ENCODE data around the gene TESK2. TPM values are rescaled to one million over a fixed set of nuclear protein-coding genes. Genes with fewer than 3 reads are reported as not detected.
"Not testable (repeated sequence)": the region's sequence is repeated elsewhere in the genome, so short reads cannot be mapped to it uniquely, and the experiment has no call there.

Gene TESK2
- polyA plus RNA-seq, 6 donors from 2014 or later = 9.0 to 20.1 (median 12.9) TPM

- Mint-ChIP-seq H3K36me3 (no peaks in the 10 kb centered on the region), H3K9me3 (no peaks in the 10 kb centered on the region), H3K4me1 (peaks cover 27 to 33% (median 28%) of the 10 kb centered on the region in 3 donors), H3K4me3 (peak overlapping the region in 1 of 8 donors; percentile 12), H3K27me3 (no peaks in the 10 kb centered on the region), H3K27ac (no peak overlapping the region)
- no peak for DNase-seq
- ATAC-seq (ENCODE audit: low read depth in 2 of 2) = no peak
Measured at GRCh38 chr1:45503462-45504360, 12.7 kb upstream of the TESK2 start.

DNA sequence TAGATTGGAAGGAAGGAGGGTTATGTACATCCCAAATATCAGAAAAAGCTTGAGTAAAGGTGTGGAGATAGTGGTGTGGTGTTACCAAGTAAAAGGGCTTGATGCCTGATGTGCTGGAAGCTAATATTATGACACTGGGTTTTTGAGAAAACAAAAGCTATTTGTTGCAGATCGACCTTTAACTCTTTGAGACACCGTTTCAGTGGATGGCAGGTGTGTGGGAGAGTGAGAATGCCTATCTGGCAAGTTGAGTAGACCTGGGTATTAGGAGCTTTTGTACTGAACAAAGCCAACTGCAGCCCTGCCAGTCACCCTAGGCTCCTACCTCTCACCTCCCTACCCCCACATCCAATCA, 10.5 kb upstream of the TESK2 start:
- ATAC-seq (ENCODE audit: low read depth in 2 of 2) (no peak), DNase-seq (no peak)
- Mint-ChIP-seq H3K4me3 (peak overlapping the region in 5 of 8 donors; percentile 1 to 97 (median 89)), H3K9me3 (no peaks in the 10 kb centered on the region), H3K36me3 (peaks cover 0 to 1% of the 10 kb centered on the region in 2 donors), H3K27ac (peak overlapping the region in 1 of 6 donors; percentile 50), H3K4me1 (peaks cover 23 to 39% (median 31%) of the 10 kb centered on the region in 3 donors), H3K27me3 (no peaks in the 10 kb centered on the region)

DNA sequence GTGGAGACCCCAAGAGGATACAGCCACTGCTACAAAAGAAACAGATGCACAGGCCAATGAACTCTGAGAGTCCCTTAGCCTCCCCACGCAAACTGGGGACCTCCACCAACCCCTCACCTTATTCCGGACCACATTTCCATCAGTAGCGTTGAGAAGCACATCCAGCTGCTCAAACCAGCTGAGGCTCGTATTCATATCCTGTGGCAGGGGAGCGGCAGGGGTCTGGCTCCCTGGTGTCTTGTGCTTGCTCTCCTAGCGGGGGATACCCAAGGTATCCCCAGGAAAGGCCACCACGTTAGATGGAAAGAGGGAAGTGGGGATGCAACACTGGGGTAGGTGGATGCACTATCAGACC, 8.4 kb upstream of the TESK2 start:
- peaks cover 0 to 15% of the 10 kb centered on the region in 2 donors for H3K36me3 Mint-ChIP-seq
- H3K4me1 Mint-ChIP-seq = peaks cover 23 to 39% (median 31%) of the 10 kb centered on the region in 3 donors
- H3K27me3 Mint-ChIP-seq = no peaks in the 10 kb centered on the region
- no peaks in the 10 kb centered on the region for H3K9me3 Mint-ChIP-seq
- peak overlapping the region; percentile 86 to 97 (median 96) for H3K4me3 Mint-ChIP-seq
- DNase-seq = no peak
- no peak for ATAC-seq (ENCODE audit: low read depth in 2 of 2)
- peak overlapping the region in 5 of 6 donors; percentile 70 to 95 (median 88) for H3K27ac Mint-ChIP-seq

DNA sequence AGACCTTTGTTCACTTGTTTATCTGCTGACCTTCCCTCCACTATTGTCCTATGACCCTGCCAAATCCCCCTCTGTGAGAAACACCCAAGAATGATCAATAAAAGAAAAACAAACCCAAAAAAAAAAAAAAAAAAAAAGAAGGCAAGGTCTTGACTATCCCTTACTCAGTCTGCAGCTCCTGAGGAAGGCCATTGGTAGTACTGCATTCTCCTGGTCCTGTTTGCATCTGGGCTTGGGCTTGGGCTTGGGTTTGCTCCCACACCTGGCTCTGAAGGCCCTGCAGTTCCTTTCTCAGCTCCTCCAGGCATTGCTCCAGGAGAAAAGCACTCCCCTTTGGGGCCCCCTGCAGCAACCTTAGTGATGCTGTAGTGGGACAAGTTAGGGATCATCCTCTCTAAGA, 7.3 kb upstream of the TESK2 start:
- H3K36me3 Mint-ChIP-seq = peaks cover 0 to 15% of the 10 kb centered on the region in 2 donors
- no peak for DNase-seq
- peak overlapping the region; percentile 23 to 97 (median 88) for H3K4me3 Mint-ChIP-seq
- no peaks in the 10 kb centered on the region for H3K9me3 Mint-ChIP-seq
- H3K27ac Mint-ChIP-seq = peak overlapping the region in 2 of 6 donors; percentile 44 to 95
- peaks cover 23 to 39% (median 31%) of the 10 kb centered on the region in 3 donors for H3K4me1 Mint-ChIP-seq
- H3K27me3 Mint-ChIP-seq = no peaks in the 10 kb centered on the region
- ATAC-seq (ENCODE audit: low read depth in 2 of 2) = no peak

DNA sequence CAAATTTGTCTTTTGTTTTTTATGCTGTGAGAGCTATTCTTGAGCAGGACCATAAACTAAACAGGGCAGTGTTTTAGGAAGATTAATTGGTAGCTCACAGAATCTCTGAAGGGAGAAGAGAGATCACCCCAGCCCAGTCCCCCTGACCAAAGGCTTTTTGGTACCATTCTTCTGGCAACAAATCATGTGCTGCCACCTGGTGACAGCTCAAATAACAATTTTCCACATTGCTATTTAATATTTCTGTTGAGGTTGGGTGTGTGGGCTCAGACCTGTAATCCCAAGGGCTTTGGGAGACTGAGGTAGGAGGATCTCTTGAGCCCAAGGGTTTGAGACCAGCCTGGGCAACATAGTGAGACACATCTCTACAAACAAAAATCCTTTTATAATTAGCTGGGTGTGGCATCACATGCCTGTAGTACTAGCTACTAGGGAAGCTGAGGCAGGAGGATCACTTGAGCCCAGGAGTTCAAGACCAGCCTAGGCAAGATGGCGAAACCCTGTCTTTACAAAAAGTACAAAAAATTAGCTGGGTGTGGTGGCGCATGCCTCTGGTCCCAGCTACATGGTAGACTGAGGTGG, 2.2 kb upstream of the TESK2 start:
- Mint-ChIP-seq H3K4me1 (peaks cover 8 to 19% (median 16%) of the 10 kb centered on the region in 3 donors), H3K36me3 (peaks cover 0 to 15% of the 10 kb centered on the region in 2 donors), H3K27me3 (no peaks in the 10 kb centered on the region), H3K27ac (peak overlapping the region in 4 of 6 donors; percentile 64 to 95 (median 78)), H3K4me3 (peak overlapping the region in 6 of 8 donors; percentile 29 to 81 (median 56)), H3K9me3 (no peaks in the 10 kb centered on the region)
- ATAC-seq (ENCODE audit: low read depth in 2 of 2) = no peak
- DNase-seq = peak; percentile 60

GRCh38 chr1:45492691-45493090, 1.7 kb upstream of the TESK2 start:
- Mint-ChIP-seq H3K9me3 (no peaks in the 10 kb centered on the region), H3K36me3 (peaks cover 0 to 15% of the 10 kb centered on the region in 2 donors), H3K27me3 (no peaks in the 10 kb centered on the region), H3K27ac (peak overlapping the region in 4 of 6 donors; percentile 64 to 95 (median 78)), H3K4me1 (peaks cover 7 to 21% (median 18%) of the 10 kb centered on the region in 3 donors), H3K4me3 (peak overlapping the region in 5 of 8 donors; percentile 29 to 81 (median 56))
- DNase-seq (no peak), ATAC-seq (ENCODE audit: low read depth in 2 of 2) (no peak)

DNA sequence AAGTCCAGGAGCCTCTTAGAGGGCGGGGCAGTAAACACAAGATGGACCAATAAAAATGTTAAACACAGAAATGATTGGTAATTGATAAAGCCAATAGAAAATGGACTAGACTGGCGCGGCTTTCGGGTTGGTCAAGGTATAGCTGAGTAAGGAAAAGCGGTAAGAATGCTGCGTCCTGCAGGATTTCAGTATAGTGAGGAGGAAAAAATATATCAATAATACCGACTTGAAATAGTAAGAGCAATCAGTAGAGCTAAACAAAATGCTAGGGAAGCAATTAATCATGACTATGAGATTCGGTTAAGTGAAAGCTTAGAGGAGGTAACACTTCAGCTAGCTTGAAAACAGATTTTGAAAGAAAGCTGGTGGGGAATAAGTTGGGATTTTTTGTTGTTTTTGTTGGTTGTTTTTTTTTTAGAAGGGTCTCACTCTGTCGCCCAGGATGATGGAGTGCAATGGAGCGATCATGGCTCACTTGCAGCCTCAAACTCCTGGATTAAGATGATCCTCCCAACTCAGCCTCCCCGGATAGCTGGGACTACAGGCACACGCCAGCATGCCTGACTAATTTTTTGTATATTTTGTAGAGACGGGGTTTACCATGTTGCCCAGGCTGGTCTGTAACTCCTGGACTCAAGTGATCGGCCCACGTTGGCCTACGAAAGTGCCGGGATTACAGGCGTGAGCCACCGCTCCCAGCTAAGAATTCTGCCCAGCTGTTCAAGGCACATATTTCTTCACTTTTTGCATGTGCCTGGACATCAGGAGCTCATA, 711 bp upstream of the TESK2 start:
- no peak for ATAC-seq (ENCODE audit: low read depth in 2 of 2)
- DNase-seq = no peak
- H3K27me3 Mint-ChIP-seq = no peaks in the 10 kb centered on the region
- peak overlapping the region in 1 of 8 donors; percentile 2 for H3K4me3 Mint-ChIP-seq
- no peaks in the 10 kb centered on the region for H3K9me3 Mint-ChIP-seq
- peaks cover 0 to 15% of the 10 kb centered on the region in 2 donors for H3K36me3 Mint-ChIP-seq
- peaks cover 11 to 30% (median 24%) of the 10 kb centered on the region in 3 donors for H3K4me1 Mint-ChIP-seq
- peak overlapping the region in 1 of 6 donors; percentile 8 for H3K27ac Mint-ChIP-seq

GRCh38 chr1:45490121-45490625, 790 bp downstream of the TESK2 start:
- H3K36me3 Mint-ChIP-seq = peaks cover 0 to 4% of the 10 kb centered on the region in 2 donors
- DNase-seq (no peak), ATAC-seq (ENCODE audit: low read depth in 2 of 2) (no peak)
- no peak overlapping the region for H3K4me3 Mint-ChIP-seq
- no peak overlapping the region for H3K27ac Mint-ChIP-seq
- H3K9me3 Mint-ChIP-seq = no peaks in the 10 kb centered on the region
- no peaks in the 10 kb centered on the region for H3K27me3 Mint-ChIP-seq
- peaks cover 11 to 30% (median 24%) of the 10 kb centered on the region in 3 donors for H3K4me1 Mint-ChIP-seq

DNA sequence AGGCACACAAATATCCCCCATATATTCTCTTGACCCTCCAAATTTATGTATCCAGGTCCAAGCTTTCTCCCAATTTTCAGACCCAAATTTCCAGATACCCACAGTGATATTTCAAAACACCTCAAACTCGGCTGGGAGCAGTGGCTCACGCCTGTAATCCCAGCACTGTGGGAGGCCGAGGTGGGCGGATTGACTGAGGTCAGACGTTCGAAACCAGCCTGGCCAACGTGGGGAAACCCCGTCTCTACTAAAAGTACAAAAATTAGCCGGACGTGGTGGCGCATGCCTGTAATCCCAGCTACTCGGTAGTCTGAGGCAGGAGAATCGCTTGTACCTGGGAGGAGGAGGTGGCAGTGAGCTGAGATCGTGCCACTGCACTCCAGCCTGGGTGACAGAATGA, 1.6 kb downstream of the TESK2 start:
- H3K36me3 Mint-ChIP-seq; H3K9me3 Mint-ChIP-seq; DNase-seq; H3K27me3 Mint-ChIP-seq; ATAC-seq (ENCODE audit: low read depth in 2 of 2): not testable (repeated sequence)
- Mint-ChIP-seq H3K4me1 (peaks cover 11 to 30% (median 24%) of the 10 kb centered on the region in 3 donors), H3K27ac (peak overlapping the region in 1 of 6 donors; percentile 93), H3K4me3 (peak overlapping the region in 2 of 8 donors; percentile 44 to 57)

DNA sequence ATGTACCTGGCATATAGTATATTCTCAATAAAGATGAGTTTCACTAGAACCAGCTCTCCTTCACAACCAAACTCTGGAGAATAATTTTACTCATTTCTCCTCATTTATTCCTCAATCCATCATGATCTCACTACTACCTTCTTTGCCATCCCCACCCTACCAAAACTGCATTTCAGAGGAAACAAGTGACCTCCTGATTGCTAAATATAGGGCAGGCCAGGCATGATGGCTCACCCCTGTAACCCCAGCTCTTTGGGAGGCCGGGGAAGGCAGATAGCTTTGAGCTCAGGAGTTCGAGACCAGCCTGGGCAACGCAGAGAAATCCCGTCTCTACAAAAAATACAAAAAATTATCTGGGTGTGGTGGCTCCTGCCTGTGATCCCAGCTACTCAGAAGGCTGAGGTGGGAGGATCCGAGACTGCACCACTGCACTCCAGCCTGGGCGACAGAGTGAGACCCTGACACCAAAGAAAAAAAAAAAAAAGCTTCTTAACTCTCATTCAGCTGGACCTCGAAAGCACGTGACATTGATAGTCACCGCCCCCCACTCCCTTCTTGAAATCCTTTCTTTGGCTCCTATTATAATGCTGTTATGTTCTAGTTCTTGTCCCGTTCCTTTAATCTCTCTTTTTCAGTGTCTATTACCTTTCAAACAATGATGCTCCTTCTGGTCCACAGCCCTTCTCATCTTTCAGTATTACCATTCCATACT, 2.1 kb downstream of the TESK2 start:
- H3K36me3 Mint-ChIP-seq = no peaks in the 10 kb centered on the region
- H3K4me3 Mint-ChIP-seq = peak overlapping the region in 5 of 8 donors; percentile 40 to 60 (median 44)
- ATAC-seq (ENCODE audit: low read depth in 2 of 2) = no peak
- peaks cover 11 to 30% (median 24%) of the 10 kb centered on the region in 3 donors for H3K4me1 Mint-ChIP-seq
- DNase-seq = no peak
- H3K27me3 Mint-ChIP-seq = no peaks in the 10 kb centered on the region
- peak overlapping the region in 2 of 6 donors; percentile 29 to 93 for H3K27ac Mint-ChIP-seq
- H3K9me3 Mint-ChIP-seq = no peaks in the 10 kb centered on the region

DNA sequence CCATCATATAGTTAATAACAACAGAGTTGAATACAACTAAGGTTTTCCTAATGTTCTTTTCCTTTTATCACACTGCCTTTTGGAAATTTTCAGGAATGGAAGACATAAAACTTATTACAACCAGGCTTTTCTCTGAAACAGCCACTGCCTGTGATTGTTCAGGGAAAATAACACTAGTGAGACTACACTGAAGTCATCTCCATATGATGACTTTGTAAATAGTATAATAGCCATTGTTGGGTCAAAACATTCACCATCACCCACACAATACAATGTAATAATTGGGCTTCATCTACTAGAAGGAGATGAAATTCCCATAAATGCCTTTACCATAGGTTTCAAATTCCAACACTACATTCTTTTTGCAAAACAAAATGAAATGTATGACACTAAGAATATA, 5.0 kb downstream of the TESK2 start:
- DNase-seq (no peak), ATAC-seq (ENCODE audit: low read depth in 2 of 2) (no peak)
- no peak overlapping the region for H3K4me3 Mint-ChIP-seq
- no peaks in the 10 kb centered on the region for H3K36me3 Mint-ChIP-seq
- no peaks in the 10 kb centered on the region for H3K27me3 Mint-ChIP-seq
- H3K9me3 Mint-ChIP-seq = no peaks in the 10 kb centered on the region
- no peak overlapping the region for H3K27ac Mint-ChIP-seq
- H3K4me1 Mint-ChIP-seq = peaks cover 4 to 24% (median 19%) of the 10 kb centered on the region in 3 donors

DNA sequence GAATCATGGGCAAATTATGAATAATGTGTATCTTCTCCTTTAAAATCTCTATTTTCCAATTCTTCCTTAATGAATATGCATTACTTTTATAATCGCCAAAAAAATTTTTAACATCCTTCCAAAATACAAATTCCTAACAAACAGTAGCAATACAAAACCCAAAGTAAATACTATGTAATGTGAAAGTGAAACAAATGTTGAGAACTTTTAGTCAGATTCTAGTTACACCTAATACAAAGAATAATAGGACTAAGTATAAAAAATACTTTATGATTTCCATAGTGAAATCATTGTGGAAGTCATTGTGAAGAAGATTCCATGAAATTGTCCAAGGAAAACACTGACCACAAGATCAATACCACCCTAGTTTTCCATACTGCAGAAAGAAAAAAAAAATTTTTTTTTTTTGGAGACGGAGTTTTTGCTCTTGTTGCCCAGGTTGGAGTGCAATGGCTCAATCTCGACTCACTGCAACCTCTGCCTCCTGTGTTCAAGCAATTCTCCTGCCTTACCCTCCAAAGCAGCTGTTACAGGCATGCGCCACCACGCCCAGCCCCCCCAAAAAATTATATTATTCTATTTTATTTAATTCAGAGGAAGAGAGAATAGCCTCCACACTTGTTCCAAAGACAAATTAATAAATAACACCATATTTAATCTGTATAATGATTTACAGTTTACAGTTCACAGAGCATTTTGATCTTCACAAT, 11.8 kb downstream of the TESK2 start:
- no peak overlapping the region for H3K4me3 Mint-ChIP-seq
- peaks cover 8 to 19% (median 18%) of the 10 kb centered on the region in 3 donors for H3K4me1 Mint-ChIP-seq
- H3K36me3 Mint-ChIP-seq = no peaks in the 10 kb centered on the region
- ATAC-seq (ENCODE audit: low read depth in 2 of 2) = no peak
- peak overlapping the region in 1 of 6 donors; percentile 81 for H3K27ac Mint-ChIP-seq
- no peak for DNase-seq
- H3K27me3 Mint-ChIP-seq = no peaks in the 10 kb centered on the region
- H3K9me3 Mint-ChIP-seq = no peaks in the 10 kb centered on the region

Data from naive B cell (primary cell).